B cell (primary cell): Measurements from ENCODE around the gene MZF1.

Experiments used
- EZH2 ChIP-seq: IDR thresholded peaks from 2 replicates; pipeline ENCODE4 v1.6.1; 2012; ENCODE audit warnings: borderline replicate concordance, low read depth, mild to moderate bottlenecking, moderate library complexity, low read length; ENCODE audit not compliant: insufficient read depth, poor library complexity, severe bottlenecking
- TF ChIP-seq, protein P1 (sequence below): fragments of 200-600 bp; IDR thresholded peaks from one replicate; pipeline ENCODE4 v1.8.0; 2022; ENCODE audit warnings: antibody characterized with exemption, mild to moderate bottlenecking

DNA sequence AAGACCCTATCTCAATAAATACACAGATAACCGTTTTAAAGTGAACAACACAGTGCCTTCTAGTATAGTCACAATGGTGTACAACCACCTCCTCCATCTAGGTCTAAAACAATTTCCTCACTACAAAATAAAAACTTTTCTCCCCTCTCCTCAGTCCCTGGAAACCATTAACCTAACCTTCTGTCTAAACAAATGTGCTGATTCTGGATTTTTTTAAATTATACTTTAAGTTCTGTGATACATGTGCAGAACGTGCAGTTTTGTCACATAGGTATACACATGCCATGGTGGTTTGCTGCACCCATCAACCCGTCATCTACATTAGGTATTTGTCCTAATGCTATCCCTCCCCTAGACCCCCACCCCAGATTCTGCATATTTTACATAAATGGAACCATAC lies 43.7 kb downstream of the MZF1 start:
- TF ChIP-seq, protein P1, sequence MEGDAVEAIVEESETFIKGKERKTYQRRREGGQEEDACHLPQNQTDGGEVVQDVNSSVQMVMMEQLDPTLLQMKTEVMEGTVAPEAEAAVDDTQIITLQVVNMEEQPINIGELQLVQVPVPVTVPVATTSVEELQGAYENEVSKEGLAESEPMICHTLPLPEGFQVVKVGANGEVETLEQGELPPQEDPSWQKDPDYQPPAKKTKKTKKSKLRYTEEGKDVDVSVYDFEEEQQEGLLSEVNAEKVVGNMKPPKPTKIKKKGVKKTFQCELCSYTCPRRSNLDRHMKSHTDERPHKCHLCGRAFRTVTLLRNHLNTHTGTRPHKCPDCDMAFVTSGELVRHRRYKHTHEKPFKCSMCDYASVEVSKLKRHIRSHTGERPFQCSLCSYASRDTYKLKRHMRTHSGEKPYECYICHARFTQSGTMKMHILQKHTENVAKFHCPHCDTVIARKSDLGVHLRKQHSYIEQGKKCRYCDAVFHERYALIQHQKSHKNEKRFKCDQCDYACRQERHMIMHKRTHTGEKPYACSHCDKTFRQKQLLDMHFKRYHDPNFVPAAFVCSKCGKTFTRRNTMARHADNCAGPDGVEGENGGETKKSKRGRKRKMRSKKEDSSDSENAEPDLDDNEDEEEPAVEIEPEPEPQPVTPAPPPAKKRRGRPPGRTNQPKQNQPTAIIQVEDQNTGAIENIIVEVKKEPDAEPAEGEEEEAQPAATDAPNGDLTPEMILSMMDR, result no peak
- no peak for TF ChIP-seq EZH2
